GM21526 (cell line): ENCODE measurements around the gene PPFIBP2.

Source experiments
- ATAC-seq: cut with Tn5 transposase; IDR thresholded peaks from one replicate; pipeline ENCODE4 v1.9.1; 2021; ENCODE audit warnings: moderate library complexity; ENCODE audit not compliant: unreplicated experiment, low FRiP score

The PPFIBP2 gene

GRCh38 chr11:7595016-7595866, 81.4 kb downstream of the PPFIBP2 start:
- no peak for ATAC-seq

- no peak for ATAC-seq
Observed at GRCh38 chr11:7595951-7596350, 82.2 kb downstream of the PPFIBP2 start.

GRCh38 chr11:7596975-7597391, 83.2 kb downstream of the PPFIBP2 start:
- no peak for ATAC-seq

- ATAC-seq = no peak
Observed at GRCh38 chr11:7597620-7598019, 83.8 kb downstream of the PPFIBP2 start.

GRCh38 chr11:7599209-7599608, 85.4 kb downstream of the PPFIBP2 start:
- ATAC-seq = no peak

GRCh38 chr11:7600205-7600775, 86.5 kb downstream of the PPFIBP2 start:
- ATAC-seq = no peak

- no peak for ATAC-seq
Observed at GRCh38 chr11:7603031-7603781, 89.4 kb downstream of the PPFIBP2 start.

GRCh38 chr11:7604331-7604955, 90.6 kb downstream of the PPFIBP2 start:
- no peak for ATAC-seq

- ATAC-seq = no peak
Observed at GRCh38 chr11:7605186-7605943, 91.6 kb downstream of the PPFIBP2 start.

- no peak for ATAC-seq
Observed at GRCh38 chr11:7606496-7606895, 92.7 kb downstream of the PPFIBP2 start.

GRCh38 chr11:7609015-7609414, 95.2 kb downstream of the PPFIBP2 start:
- no peak for ATAC-seq

- ATAC-seq = no peak
Observed at GRCh38 chr11:7609521-7609920, 95.7 kb downstream of the PPFIBP2 start.

GRCh38 chr11:7610393-7610792, 96.6 kb downstream of the PPFIBP2 start:
- no peak for ATAC-seq

- no peak for ATAC-seq
Observed at GRCh38 chr11:7611411-7611810, 97.6 kb downstream of the PPFIBP2 start.

GRCh38 chr11:7612056-7612660, 98.4 kb downstream of the PPFIBP2 start:
- no peak for ATAC-seq

GRCh38 chr11:7612661-7613393, 99.0 kb downstream of the PPFIBP2 start:
- no peak for ATAC-seq

GRCh38 chr11:7613394-7613720, 99.6 kb downstream of the PPFIBP2 start:
- ATAC-seq = no peak

GRCh38 chr11:7614656-7615055, 100.9 kb downstream of the PPFIBP2 start:
- ATAC-seq = no peak

GRCh38 chr11:7617032-7617431, 103.2 kb downstream of the PPFIBP2 start:
- ATAC-seq = no peak
